Left hindlimb (tissue), 1 donor: ENCODE data around the gene DUXB.

Experiments
- DNase-seq: peaks from one replicate; pipeline ENCODE4 v3.0.0-alpha.2; 2018

The DUXB gene, protein sequence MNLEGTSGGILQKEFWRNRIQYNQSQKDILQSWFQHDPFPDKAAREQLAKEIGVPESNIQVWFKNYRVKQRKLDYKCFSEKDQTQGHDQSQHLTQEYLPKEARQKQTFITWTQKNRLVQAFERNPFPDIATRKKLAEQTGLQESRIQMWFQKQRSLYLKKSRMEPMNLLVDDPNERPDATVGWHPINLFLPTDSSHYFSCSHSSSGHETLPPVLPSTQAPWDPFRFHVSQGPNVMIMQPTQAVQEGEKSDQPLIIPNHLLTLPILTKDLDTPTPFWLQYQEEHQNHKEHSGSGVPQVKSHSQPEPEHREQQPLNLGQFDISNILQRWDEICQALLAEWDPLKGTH

DNA sequence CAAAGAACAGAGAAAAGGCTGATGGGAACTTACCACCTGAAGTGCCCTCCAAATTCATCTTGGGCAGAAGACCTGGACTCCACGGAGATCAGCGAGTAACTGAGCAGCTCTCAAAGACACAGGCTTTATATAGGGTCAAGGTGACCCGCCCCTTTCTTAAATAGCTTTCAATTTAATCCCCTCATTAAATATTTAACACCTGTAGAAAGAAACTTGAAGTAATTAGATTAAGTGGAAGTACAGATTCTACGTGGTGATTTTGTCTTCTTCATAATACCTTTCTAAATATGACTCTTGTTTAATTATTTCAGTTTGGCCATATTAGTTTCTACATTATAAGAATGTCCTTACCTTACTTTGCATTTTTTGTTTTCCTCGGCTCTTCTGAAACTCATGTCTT, at the start of gene DUXB:
DUXB (minus strand) TSS at position 101 of the 400 bp plus-strand sequence; CDS start at position 58, 43 bp downstream.
- no peak for DNase-seq

DNA sequence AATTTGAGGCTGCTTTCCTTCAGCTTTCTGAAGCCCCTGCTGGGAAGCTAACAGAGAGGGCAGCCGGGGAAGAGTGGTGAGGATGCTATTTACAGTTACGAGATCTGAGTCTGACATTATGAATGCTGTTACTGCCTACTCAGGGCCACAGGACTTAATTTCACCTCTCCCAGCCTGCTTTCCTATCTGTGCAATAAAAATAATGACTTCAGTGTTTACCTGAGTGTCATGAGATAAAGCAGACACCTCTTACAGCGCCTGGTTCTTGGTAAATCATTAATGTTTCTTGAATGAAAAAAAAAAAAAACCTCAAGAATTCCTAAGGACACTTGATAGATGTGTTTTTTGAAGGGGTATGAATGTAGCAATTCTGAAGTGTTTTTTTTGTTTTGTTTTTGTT, 49.3 kb upstream of the DUXB start:
- DNase-seq, result no peak

DNA sequence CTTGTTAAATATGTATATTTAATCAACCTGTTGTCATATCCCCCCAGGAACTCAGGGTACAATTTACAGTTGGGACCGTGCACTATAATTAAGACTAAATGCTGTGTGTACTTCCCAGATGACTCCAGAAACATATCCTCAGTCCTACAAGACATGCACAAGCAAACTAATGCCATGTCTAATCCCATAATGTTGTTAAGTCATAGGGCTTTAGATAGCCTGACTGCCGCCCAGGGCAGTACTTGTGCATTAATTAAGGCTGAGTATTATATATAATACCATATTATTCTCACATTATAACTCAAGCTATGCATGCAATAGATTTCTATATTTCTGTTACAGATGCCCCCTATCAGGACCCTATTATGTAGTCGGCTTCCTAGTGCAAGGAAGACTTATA, 45.1 kb upstream of the DUXB start:
- DNase-seq, result no peak

DNA sequence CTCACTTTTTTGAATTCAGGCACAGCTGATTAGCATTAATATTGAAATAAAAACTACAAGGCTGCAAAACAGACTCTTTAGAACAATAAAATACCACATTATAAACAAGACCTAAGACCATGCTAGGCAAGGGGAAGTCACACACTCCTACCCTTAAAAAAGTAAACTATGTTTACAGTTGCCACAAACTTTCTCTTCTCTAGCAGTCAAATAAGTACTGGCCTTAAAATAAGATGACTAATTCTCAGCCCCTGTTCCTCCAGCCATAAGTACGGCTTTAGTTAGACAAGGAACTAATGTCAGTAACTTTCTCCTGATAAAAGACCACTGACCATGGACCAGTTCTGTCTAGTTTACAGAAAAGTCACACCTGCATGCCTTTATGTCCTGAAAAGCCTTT, 44.6 kb upstream of the DUXB start:
- no peak for DNase-seq

DNA sequence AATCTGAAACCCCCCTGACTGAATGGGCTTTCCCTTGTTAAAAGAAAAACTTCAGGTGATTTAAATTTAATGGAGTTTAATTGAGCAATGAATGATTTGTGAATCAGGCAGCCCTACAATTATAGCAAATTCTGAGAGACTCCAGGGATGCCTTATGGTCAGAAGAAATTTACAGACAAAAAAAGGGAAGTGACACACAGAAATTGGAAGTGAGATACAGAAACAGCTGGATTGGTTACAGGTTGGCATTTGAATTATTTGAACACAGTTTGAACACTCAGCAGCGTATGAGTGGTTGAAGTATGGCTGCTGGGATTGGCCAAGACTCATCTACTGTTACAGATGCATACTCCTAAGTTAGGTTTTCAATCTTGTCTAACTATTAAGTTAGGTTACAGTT, 44.0 kb upstream of the DUXB start:
- no peak for DNase-seq

DNA sequence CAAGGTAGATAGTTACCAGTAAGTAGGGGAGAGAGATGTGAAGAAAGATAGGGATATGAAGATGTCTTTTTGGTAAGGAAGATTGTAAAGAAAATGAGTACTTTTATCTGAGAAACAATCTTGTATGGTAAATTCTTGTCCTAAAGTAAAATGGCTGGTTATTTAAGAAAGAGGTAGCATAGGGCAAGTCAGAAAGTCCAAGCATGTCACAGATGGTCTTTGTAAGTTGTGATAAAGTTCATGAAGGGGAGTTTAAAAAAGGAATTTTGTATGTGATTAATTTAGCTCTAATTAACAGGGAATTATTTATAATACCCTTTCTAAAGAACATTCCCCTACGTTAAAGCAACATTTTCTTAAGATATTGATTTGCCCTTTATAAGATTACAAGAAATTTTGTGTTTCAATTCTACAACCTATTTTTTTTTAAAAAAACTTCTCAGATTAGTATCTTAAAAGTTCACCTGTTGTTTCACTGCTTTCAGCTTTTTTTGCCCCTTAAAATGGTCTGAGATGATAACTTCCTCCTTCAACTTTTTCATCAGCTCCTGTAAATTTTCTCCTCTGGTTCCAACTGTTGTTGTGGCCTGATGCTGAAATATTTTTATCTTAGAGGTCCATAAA, 41.3 kb upstream of the DUXB start:
- no peak for DNase-seq

DNA sequence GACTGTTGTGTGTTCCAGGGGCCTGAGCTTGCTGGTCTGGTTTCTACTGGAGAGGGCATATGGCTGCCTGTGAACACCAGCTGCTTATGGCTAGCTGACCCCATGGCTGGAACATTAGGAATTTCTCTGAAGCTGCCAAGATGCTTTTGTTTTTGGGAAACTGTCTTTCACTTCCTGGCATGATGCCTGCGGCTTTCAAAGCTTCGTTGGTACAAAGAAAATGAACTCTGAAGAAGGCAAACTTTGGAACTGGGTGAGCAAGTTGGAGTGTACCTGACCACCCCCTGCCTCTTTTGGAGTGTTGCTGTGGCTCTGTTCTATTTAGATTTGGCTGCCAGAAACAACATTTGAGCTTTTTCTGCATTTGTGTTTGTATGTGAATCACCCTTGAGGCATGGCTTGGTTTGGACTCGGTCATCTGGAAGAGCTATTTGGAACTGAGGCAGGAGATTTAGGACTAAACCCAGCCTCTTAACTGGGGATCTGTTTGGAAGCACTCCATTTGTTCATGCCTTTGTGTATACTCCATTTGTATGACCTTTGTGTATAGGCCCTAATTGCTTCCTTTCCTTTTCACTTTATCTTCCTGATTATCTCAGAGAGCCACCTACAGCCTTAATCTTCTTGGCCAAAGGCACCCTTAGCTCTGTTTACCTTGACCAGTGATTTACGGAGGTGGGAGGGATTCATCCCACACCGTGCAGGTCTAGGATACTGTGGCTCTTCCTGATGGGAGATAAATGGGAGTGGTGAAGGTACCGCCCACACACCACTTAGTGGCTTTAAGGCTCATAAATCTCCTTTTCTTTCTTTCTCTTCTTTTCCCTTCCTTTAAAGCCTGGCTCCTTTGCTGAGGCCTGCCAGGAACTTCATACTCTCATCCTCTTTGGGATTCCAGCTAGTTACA, 32.3 kb upstream of the DUXB start:
- DNase-seq, result no peak

DNA sequence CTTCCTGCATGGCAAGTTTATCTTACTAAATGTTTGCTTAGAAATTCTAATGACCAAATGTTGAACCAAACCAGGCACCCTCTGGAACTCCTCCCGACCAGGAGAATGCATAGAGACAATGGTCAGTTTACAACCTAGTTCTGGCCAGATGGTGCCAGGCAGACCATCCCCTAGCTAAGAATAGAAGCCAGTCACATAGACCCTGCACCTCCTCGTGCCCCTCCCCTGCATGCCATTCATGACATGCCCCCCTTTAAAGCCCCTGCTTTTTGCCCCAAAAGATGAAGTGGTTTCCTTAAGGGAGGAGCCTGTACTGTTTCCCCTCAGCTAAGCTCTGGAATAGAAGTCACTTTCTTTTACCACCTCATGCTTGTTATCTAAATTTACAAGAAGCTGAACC, 31.6 kb upstream of the DUXB start:
- DNase-seq, result no peak

DNA sequence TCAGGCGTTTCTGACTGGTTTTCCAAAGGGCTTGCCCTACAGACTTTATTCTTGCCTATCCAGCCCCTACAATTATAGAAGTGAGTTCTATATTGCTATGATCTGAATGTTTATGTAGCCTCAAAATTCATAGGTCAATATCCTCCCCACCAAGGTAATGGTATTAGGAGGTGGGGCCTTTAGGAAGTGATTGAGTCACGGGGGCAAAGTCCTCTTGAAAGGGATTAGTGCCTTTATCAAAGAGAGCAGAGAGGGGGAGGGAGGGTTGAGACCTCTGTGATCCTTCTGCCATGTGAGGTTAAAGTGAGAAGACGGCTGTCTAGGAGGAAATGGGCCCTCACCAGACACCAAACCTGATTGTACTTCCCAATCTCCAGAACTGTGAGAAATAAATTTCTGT, 26.0 kb upstream of the DUXB start:
- no peak for DNase-seq

DNA sequence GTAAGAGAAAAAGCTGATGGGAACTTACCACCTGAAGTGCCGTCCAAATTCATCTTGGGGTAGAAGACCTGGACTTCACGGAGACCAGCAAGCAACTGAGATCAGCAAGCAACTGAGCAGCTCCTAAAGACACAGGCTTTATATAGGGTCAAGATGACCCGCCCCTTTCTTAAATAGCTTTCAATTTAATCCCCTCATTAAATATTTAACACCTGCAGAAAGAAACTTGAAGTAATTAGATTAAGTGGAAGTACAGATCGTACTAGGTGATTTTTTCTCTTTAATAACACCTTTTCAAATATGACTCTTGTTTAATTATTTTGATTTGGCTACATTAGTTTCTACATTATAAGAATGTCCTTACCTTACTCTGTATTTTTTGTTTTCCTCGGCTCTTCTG, 25.1 kb upstream of the DUXB start, which contains the start of gene CPHXL:
CPHXL (minus strand) TSS at position 101 of the 400 bp plus-strand sequence; CDS start at position 53, 48 bp downstream.
- no peak for DNase-seq

DNA sequence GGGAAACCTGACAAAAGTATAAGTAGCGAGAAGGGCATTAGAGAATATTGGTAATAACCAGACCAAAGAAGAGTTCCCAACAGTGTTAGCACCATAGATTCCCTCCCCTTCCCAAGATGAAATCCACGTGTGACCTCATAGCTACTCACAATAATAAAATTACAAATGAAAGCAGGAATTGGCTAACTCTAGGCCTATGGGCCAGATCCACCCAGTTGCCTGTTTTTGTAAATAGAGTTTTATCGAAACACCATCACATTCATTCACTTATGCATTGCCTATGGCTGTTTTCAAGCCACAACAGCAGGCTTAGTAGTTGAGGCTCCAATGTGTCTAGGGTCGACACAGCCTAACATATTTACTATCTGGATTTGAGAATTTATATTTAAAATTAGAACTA, 17.2 kb upstream of the DUXB start:
- no peak for DNase-seq

DNA sequence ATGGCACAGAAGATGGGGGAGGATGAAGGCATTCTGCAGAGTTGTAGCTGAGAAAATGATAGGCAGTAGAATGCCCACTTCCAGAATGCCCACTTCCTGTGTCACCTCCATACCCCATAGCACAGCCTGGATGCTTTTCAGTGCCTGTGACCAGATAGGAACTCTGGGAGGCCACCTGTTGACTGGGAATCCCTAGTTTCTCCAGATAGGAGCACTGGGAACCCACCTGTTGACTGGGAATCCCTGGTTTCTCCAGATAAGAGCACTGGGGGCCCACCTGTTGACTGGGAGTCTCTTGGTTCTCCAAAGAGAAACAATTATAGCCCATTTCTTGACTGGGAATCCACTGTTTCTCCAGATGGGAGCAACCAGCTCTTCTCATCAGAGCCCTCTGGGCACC, 13.4 kb upstream of the DUXB start:
- no peak for DNase-seq

DNA sequence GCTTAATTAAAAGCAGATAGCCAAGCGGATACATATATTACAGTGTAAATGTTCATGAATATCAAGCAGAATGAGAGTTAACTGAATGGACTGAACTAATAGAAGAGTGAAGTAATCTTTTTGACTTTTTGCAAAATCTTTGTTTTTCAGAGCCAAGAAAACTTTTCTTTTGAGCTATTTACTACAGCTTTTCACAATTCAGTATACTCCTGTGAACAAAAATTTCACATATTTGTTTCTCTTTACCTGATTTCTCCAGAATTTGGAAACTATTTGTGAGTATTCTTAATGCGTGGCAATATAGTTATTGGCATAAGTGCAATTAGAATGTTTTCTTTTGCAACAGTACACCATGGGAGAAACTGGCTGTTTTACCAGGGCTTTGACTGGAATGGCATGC, 9.1 kb upstream of the DUXB start:
- no peak for DNase-seq

DNA sequence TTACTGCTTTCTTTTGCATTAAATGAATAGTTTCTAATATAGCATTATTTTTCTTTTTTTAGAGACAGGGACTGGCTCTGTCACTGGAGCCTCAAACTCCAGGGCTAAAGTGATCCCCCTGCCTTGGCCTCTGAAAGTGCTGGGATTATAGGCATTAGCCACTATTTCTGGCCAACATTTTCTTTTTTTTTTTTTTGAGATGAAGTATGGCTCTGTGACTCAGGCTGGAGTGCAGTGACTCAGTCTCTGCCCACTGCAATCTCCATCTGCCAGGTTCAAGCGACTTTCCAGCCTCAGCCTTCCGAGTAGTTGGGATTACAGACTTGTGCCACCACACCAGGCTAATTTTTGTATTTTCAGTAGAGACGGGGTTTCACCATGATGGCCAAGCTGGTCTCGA, 2.0 kb upstream of the DUXB start:
- DNase-seq, result no peak

DNA sequence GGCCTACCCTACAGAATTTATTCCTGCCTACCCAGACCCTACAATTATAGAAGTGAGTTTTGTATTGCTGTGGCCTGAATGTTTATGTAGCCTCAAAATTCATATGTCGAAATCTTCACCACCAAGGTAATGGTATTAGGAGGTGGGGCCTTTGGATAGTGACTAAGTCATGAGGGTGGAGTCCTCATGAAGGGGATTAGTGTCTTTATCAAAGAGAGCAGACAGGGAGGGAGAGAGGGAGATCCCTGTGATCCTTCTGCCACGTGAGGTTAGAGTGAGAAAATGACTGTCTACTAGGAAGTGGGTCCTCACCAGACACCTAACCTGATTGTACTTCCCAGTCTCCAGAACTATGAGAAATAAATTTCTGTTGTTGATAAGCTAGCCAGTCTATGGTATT, 981 bp upstream of the DUXB start:
- DNase-seq, result no peak

DNA sequence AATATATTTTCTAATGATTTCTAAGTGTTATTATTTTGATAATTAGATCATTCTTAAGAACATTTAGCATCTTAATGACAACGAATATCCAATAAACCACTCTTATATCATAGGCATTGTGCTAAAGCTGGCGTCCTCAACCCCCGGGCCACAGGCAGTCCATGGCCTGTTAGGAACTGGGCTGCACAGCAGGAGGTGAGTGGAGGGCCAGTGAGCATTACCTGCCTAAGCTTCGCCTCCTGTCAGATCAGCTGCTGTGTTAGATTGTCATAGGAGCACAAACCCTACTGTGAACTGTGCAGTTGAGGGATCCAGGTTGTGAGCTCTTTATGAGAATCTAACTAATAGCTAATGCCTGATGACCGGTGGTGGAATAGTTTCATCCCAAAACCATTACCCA, 3.7 kb downstream of the DUXB start:
- DNase-seq, result no peak

DNA sequence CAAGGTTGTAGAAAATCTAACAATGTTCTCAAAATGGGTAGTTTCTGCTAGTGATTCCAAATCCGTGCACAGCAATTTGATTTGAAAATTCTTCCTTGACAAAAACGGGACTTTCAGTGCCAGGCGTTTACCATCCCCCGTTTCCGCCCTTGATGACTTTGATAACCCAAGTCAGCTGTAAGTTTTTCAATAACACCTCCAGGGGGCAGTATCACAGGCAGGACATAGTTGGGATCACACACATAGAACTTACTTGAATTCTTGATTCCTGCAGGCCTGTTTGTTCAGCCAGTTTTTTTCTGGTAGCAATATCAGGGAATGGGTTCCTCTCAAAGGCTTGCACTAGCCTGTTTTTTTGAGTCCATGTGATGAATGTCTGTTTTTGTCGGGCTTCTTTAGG, 5.6 kb downstream of the DUXB start:
- no peak for DNase-seq

DNA sequence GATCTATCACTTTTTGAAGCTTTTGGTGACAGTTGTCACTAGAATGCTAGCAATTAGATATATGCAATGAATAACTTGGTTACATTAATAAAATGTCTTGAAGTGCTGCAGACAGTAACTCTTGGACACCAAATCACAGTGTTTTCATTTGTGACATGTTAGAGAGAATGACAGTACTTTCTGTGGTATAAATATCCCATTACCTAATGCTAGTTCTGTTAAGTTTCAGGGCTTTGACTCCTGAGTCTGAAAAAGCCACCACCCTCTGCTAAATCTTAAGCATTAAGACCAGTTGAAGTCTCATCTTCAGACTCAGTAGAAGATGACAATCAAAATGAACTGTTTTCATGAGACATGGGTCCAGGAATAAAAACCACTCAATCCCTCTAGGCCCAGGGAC, 13.9 kb downstream of the DUXB start:
- no peak for DNase-seq

DNA sequence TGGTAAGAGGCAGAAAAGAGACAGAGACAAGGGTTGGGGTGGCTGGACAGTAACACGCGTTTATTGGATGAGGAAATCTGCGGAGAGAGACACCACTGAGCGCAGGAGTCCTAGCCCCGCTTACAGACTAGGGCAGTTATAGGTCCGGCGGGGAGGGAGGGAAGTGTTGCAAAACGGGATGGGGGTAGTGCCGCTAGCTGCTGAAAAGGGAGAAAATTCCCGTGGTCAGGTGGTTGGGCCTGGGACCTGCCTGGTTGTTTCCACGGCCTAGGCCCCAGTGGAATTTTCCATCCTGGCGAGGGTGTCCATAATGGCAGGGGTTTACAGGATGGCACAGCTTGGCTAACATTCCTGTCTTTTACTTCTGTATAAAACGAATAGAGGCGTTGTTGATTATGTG, 19.0 kb downstream of the DUXB start:
- DNase-seq, result no peak

DNA sequence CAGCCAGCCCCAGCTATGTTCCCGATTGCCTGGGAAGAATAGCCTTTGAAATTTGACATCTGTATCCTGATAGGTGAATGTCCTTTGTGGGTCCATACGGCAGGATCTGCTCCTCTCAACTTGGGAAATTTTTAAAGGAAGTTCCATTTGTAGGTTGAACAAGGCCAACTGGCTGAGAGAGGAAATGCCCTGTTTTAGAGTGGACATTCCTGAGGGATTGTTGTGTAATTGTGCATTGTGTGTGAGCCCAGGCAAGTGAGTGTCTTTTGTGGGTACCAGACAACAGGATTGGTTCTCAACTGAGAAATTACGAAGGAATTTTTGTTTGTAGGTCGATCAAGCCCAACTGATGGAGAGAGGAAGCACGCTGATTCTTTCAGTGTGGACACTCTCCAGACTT, 21.9 kb downstream of the DUXB start:
- DNase-seq, result no peak

DNA sequence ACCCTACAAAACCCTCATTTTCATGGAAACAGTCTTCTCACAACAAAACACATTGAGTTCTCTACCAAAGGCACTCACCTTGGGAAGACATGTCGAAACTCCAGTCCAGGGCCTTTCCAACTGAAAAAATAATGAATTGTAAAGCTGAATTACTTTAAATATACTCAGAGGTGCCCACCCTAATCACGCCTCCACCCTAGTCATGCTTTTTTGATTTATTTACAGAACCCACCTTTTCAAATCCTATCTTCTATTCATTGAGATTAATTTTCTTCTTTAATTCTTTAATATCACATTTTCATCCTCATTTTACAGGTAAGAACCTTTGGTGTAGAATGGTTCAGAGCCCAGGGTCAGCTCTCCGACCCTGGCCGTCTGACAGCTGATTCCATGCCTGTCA, 24.4 kb downstream of the DUXB start, which contains the start of gene CPHXL2:
CPHXL2 (minus strand) TSS at position 101 of the 400 bp plus-strand sequence; CDS start at position 91, 10 bp downstream.
- DNase-seq, result no peak

DNA sequence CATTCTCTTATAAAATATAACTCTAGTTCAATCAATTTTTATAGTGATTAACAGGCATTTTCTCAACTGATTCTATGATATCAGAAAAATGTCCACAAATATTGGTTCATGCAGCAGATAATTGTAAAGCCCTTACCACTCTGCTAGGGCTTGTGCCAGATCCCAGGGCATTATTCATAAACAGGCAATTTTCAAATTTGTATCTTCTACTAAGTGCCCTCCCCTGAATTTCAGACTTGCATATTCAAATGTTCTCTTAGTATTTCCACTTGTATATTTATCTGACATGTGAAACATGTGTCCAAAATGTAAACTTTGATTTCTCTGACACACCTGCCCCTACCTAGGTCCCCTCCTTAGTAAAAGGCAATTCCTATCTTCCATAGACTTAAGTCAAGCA, 33.8 kb downstream of the DUXB start:
- no peak for DNase-seq

DNA sequence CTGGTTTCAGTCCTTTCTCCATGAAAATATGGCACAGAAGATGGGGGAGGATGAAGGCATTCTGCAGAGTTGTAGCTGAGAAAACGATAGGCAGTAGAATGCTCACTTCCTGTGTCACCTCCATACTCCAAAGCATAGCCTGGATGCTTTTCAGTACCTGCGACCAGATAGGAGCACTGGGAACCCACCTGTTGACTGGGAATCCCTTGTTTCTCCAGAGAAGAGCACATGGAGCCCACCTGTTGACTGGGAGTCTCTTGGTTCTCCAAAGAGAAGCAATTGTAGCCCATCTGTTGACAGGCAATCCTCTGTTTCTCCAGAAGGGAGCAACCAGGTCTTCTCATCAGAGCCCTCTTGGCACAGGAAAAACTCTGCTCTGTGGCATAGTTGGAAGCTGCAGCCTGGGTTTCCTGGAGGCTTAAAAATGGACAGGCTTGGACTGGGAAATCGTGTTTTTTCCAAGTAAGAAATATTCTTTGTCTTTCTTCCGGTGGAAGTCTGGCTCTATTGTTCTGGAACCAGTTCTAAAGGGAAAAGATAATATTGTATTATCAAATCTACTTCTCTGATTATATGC, 40.4 kb downstream of the DUXB start:
- no peak for DNase-seq
